ENCODE measurements around the gene ELAPOR2.
"Not testable (repeated sequence)": the region's sequence is repeated elsewhere in the genome, so short reads cannot be mapped to it uniquely, and the experiment has no call there.

ELAPOR2 gene, protein sequence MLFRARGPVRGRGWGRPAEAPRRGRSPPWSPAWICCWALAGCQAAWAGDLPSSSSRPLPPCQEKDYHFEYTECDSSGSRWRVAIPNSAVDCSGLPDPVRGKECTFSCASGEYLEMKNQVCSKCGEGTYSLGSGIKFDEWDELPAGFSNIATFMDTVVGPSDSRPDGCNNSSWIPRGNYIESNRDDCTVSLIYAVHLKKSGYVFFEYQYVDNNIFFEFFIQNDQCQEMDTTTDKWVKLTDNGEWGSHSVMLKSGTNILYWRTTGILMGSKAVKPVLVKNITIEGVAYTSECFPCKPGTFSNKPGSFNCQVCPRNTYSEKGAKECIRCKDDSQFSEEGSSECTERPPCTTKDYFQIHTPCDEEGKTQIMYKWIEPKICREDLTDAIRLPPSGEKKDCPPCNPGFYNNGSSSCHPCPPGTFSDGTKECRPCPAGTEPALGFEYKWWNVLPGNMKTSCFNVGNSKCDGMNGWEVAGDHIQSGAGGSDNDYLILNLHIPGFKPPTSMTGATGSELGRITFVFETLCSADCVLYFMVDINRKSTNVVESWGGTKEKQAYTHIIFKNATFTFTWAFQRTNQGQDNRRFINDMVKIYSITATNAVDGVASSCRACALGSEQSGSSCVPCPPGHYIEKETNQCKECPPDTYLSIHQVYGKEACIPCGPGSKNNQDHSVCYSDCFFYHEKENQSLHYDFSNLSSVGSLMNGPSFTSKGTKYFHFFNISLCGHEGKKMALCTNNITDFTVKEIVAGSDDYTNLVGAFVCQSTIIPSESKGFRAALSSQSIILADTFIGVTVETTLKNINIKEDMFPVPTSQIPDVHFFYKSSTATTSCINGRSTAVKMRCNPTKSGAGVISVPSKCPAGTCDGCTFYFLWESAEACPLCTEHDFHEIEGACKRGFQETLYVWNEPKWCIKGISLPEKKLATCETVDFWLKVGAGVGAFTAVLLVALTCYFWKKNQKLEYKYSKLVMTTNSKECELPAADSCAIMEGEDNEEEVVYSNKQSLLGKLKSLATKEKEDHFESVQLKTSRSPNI

DNA sequence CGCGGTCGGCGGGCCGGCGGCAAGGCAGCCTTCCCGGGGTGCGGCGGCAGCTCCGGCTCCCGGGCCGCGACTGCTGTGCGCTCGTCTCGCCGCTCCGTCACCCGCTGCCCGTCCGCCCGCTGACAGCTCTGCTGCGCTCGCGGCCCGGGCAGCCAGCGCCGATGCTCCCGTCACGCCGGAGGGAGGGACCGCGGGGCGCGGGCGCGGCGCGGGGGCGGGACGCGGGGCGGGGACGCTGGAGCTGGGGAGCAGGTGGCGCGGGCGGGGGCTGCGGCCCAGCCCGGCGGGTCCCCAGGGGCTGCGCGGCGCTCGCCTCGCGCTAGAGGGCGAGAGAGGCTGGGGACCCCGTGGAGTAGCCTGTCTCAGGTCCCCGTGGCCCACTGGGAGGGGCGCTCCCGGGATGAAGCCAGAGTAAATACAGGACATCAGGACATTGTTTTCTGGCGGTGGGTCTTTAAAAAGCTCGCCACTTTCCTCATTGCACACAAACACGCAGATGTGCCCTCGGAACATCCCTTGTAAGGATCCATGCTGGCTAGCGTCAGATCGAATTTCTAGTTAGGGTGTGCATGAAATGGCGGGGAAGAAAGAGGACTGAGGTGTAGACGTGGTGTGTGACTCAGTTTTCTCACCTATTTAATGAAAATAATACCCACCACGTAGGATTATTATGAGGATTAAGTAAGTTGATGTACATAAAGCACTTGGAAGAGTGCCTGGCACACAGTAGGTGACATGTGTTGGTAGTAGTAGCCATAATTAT is at the start of gene ELAPOR2:
ELAPOR2 (minus strand) TSS at position 130 of the 763 bp plus-strand sequence. CDS start 141 bp downstream, outside the sequence.
- peak within 1 kb of the TSS; percentile 51 for H3K4me3 ChIP-seq (ENCODE audit: low read depth, low read length)
- TF ChIP-seq, protein P1, sequence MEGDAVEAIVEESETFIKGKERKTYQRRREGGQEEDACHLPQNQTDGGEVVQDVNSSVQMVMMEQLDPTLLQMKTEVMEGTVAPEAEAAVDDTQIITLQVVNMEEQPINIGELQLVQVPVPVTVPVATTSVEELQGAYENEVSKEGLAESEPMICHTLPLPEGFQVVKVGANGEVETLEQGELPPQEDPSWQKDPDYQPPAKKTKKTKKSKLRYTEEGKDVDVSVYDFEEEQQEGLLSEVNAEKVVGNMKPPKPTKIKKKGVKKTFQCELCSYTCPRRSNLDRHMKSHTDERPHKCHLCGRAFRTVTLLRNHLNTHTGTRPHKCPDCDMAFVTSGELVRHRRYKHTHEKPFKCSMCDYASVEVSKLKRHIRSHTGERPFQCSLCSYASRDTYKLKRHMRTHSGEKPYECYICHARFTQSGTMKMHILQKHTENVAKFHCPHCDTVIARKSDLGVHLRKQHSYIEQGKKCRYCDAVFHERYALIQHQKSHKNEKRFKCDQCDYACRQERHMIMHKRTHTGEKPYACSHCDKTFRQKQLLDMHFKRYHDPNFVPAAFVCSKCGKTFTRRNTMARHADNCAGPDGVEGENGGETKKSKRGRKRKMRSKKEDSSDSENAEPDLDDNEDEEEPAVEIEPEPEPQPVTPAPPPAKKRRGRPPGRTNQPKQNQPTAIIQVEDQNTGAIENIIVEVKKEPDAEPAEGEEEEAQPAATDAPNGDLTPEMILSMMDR (IDR thresholded peaks at IDR 0.05; ENCODE audit: low read depth, low read length) = no peak

GRCh38 chr7:87107949-87108776 is 48.7 kb upstream of the ELAPOR2 start:
- TF ChIP-seq, protein P1 (IDR thresholded peaks at IDR 0.05; ENCODE audit: low read depth, low read length) = no peak
- no peak overlapping the region for H3K4me3 ChIP-seq (ENCODE audit: low read depth, low read length)

DNA sequence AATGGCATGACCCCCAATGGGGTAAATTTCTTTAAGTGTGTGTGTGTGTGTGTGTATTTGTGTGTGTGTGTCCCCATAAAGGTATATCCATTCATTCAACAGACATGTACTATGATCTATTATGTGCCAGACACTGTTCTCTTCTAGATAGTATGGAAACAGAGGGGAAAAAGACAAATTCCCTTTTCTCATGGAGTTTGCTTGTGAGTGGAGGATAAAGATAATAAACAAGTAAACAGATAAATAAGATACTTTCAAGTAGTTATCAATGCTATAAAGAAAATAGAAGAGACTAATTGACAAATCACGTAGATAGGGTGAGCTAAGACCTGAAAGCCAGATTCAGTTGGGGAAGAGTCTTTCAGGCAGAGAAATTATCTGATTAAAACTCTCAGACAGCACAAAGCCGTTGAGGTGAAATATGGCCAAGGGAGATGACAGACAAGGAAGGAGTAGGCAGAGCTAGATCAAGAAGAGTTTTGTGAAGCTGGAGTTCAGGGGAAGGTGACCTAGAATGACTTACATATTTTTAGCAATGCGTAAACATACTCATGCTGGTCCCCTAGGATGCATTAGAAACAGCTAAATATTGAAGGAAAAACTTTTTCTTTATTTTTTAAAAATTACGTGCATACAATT is 47.6 kb upstream of the ELAPOR2 start:
- TF ChIP-seq, protein P1 (IDR thresholded peaks at IDR 0.05; ENCODE audit: low read depth, low read length) = no peak

DNA sequence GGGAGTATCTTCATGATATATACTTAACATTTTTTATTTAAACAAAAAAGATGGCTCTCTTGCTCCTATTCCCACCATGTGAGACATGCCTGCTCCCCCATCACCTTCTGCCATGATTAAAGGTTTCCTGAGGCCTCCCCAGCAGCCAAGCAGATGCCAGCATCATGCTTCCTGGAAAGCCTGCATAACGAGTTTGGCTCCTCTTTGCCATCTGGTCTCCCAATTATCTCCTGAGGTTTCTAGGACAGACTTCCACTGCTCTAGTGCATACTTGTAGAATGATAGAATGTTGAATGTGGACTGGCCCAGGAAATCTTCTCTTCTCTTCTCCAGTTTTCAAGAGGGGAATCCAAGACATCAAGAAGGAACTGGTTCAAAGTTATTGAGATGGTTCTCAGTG is 45.9 kb upstream of the ELAPOR2 start:
- H3K4me3 ChIP-seq (ENCODE audit: low read depth, low read length) = no peak overlapping the region
- TF ChIP-seq, protein P1 (IDR thresholded peaks at IDR 0.05; ENCODE audit: low read depth, low read length) = no peak

More for the DNA sequence above, 47.6 kb upstream of the ELAPOR2 start:
- no peak overlapping the region for H3K4me3 ChIP-seq (ENCODE audit: low read depth, low read length)

DNA sequence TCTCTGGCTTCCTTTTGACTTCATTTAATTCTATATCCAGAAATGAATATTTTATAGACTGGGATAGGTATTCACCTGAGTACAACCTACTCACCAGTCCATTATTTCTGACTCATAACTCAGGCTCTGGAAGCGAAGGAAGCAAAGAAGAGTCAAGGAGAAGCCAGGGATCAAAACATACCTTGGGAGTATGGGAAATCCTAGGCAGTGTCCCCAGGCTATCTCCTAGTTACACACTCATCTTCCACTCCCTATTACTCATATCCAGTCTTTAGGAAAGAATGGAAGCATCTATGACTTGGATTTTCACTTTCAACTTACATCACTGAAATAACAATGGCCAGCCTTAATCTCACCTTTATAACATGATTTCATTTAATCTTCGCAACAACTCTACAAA is 40.9 kb upstream of the ELAPOR2 start:
- no peak overlapping the region for H3K4me3 ChIP-seq (ENCODE audit: low read depth, low read length)
- TF ChIP-seq, protein P1 (IDR thresholded peaks at IDR 0.05; ENCODE audit: low read depth, low read length) = no peak

DNA sequence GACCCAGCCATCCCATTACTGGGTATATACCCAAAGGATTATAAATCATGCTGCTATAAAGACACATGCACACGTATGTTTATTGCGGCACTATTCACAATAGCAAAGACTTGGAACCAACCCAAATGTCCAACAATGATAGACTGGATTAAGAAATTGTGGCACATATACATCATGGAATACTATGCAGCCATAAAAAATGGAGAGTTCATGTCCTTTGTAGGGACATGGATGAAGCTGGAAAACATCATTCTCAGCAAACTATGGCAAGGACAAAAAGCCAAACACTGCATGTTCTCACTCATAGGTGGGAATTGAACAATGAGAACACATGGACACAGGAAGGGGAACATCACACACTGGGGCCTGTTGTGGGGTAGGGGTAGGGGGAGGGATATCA is 37.9 kb upstream of the ELAPOR2 start:
- H3K4me3 ChIP-seq (ENCODE audit: low read depth, low read length) = not testable (repeated sequence)
